GM21360 (cell line): ENCODE results near the gene NAB1.
"Not testable (repeated sequence)": the region's sequence is repeated elsewhere in the genome, so short reads cannot be mapped to it uniquely, and the experiment has no call there.

Experiments used
- ATAC-seq: cut with Tn5 transposase; IDR thresholded peaks from one replicate; pipeline ENCODE4 v1.9.1; 2021; ENCODE audit warnings: mild to moderate bottlenecking, moderate library complexity; ENCODE audit not compliant: unreplicated experiment

Gene NAB1

GRCh38 chr2:190708650-190709049, 59.8 kb downstream of the NAB1 start:
- not testable (repeated sequence) for ATAC-seq

- no peak for ATAC-seq
Measured at GRCh38 chr2:190711069-190711468, 62.2 kb downstream of the NAB1 start.

DNA sequence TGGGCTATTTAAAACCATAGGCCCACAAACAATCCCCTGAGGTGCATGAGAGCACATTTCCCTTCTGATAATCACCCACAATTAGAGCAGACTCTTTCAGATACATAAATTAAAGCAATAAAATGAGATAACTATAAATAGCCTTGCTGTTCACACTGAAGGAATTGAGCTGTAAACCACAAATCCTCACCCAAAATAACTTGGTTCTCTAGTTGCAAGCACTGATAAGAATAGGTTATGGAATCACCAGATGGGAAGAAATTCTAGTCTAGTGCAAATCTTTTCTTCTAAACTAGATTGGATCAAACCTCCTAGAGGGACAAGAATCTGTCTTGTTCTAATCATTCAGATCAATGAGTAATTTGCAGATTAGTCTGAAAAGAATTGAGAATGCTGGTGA, 64.6 kb downstream of the NAB1 start:
- ATAC-seq, result no peak

DNA sequence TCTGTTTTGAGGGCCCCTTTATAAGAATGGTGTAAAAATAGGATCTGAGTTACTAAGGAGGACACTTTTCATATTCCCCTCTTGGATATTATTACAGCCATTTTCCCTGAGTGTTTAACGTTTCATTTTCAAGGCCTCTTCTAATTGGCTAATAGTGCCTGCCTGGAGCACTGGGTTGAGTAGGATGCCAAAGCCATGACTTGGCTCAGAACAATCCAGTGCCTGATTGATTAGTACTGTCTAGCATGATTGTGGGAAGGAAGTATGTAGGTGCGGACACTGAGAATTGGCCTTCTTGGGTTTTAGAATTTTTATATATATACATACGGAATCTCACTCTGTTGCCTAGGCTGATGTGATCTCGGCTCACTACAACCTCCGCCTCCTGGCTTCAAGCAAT, 66.1 kb downstream of the NAB1 start:
- ATAC-seq, result no peak

DNA sequence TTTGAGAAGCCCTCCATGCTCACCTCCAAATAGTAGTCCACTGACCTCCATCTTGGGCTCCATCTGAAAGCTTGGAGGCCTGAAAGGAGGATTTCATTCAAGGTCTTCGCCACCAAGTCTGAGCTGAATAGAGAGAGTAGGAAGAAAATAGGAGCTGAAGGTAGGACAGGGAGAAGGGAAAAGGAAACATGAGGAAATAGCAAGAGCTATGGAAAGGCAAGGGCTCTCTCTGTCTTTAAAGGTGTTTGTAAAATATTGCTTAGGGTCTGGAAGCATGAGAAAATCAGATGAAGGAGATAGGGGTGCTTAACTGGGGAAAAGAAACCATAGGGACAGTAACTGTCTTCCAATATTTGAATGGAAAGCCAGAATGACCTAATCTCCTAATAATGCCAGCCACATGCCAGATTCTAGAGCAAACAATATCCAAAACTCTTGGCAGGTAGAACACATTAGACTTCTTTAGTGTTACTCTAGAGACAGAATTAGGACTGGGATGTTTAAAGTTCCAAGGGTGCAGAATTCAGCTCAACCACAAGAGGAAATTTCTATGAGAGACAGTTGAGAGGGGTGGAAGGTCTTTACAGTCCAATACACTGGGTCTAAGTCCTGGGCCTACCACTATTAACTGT, 67.4 kb downstream of the NAB1 start:
- ATAC-seq, result no peak

GRCh38 chr2:190717306-190717705, 68.4 kb downstream of the NAB1 start:
- no peak for ATAC-seq

- no peak for ATAC-seq
Measured at GRCh38 chr2:190717764-190718651, 69.1 kb downstream of the NAB1 start.

- peak; percentile 63 for ATAC-seq
Measured at GRCh38 chr2:190718652-190719526, 70.0 kb downstream of the NAB1 start.

- no peak for ATAC-seq
Measured at GRCh38 chr2:190720276-190720675, 71.4 kb downstream of the NAB1 start.

GRCh38 chr2:190720691-190721090, 71.8 kb downstream of the NAB1 start:
- ATAC-seq, result no peak

DNA sequence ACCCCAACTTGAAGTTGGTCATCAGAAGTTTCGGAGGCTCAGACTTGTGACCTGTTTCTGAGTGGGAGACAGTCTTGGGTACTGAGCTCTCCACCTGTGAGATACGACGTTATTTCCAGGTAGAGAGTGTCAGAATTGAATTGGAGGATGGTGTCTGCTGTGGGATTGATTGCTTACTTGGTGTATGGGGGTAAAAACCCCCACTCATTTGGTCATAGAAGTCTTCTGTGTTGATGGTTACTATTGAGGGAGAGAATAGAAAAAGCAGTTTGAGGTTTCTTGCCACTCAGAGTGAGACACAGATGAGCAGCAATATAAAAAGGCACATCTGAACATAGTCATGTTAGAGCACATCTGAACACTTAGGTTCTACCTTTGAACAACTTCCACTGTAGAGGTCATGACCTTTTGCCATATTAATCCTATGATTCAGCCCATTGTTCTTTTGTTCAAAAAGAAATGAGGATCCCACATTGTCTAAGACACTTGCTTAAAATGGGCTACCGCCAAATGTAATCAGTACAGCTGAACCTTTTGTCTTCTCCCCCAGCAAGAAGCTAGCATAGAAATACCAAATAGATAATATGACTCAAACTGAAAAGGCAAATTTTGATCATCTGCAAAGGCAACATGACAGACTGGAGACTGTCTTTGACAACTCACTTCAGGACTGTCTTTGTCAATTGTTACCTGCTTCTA, 73.3 kb downstream of the NAB1 start:
- peak; percentile 61 for ATAC-seq

DNA sequence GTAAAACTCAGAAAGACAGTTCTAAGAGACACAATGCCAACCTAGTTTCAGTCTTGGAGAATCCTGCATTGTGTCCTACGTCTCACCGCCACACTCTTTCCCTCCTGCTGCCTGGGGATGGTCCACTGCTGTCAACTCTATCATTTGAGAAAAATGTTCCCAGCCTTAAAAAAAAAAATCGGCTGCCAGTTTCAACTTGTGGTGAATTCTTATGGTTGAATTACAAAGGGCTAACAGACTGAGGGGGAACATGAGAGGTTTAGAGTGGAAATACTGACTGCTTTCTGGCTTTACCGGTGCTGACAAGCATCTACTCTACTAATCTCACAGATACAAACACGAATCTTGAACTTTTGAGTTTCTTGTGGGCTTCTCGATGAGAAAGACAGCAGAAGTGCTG, 74.0 kb downstream of the NAB1 start:
- no peak for ATAC-seq

DNA sequence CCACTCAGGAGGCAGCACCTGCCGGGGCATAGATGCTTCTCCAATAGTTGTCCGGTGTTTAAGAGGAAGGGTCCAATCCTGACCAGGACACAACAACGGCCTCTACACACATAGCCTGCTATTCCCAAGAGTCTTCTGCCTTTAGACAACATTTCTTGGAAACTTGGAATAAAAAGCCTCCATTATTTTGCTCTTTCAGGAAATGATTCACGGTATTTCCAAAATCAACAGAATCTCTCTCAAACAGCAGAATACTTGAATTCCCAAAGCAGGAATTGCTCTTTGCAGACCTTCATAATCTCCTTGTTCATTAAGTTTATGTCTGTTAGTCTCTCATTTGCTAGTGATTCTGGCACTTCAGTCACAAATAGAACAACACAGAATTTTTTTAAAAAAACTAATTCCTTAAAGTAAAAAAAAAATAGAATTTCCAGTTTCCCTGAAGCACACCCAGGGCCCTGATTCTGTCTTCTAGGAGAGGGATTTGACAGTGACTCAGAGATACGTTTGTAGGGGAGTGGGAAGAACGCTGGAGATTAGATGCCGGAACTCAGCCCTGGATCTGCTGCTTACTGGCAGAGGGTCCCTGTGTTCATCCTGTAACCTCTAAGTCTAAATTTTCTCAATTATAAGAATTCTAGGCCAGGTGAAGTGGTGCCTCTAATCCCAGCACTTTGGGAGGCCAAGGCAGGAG, 74.7 kb downstream of the NAB1 start:
- ATAC-seq, result no peak

DNA sequence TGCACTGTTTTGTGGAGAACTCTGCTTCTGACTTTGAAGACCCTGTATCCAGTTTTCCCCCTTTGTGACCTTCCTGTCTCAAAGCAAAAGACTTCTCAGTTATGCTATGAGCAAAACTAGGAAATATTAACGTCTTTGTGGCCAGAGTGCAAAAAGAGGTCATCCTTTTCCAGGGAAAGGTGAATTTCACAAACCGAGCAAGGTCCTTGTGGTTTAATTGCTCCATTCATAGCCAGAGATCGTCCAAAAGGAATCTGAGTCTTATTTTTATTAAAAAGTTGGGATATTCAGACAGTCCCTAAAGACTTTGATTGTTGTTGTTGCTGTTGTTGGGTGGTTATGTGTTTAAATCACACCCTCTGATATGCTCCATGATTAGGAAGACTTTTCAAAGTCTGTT, 77.4 kb downstream of the NAB1 start:
- no peak for ATAC-seq

GRCh38 chr2:190736355-190736754, 87.5 kb downstream of the NAB1 start:
- ATAC-seq, result no peak

DNA sequence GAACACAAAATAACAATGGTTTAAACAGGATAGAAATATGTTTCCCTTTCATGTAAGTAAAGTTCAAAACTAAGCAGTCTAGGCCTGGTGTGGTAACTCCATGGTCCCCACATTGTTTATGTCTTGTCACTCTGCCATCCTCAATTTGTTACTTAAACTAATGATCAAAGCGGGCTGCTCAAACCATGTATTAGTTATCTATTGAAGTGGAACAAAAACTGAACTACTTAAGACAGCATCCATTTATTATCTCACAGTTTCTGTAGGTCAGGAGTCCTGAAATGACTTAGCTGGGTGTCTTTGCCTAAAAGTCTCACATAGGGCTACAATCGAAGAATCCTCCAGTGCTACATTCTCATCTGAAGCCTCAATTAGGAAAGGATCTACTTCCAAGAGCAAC, 91.6 kb downstream of the NAB1 start:
- no peak for ATAC-seq
